ENCODE data around the gene RNF115. TPM values are rescaled to one million over a fixed set of nuclear protein-coding genes. Genes with fewer than 3 reads are reported as not detected.
"Not testable (repeated sequence)": the region's sequence is repeated elsewhere in the genome, so short reads cannot be mapped to it uniquely, and the experiment has no call there.

RNF115 gene
- total and polyA plus RNA-seq, 2 donors from 2014 or later = 12.3 to 18.0 TPM

DNA sequence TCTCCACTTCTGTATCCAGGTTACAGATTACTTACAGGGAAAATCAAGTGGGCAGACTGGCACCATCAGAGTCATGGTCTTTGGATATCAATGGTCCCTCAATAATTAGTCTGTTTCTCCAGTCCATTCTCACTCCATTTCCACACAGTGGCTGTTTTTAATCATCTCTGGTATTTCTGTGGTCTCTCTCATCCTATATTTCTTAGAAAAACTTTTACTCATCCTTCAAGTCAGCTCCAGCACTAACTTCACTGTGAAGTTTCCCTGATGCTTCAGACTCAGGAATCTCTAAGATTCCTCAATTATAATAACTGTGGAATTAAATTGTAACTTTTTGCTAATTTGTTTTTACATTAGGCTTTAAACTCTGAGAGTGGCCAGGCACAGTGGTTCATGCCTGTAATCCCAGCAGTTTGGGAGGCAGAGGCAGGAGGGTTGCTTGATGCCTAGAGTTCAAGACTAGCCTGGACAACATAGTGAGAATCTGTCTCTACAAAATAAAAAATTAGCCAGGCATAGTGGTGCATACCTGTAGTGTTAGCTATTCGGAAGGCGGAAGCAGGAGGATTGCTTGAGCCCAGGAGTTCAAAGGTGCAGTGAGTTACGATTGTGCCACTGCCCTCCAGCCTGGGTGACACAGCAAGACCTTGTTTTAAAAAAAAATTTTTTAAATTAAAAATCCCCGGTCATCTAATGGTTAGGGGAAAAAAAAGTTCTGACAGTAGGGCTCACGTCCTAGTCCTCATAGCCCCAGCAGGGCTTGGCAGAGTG is 94.0 kb downstream of the RNF115 start:
- Histone ChIP-seq H3K27ac (ENCODE audit: low read depth in 2 of 2, low read length in 2 of 2) (no peak overlapping the region), H3K4me3 (ENCODE audit: low read length in 3 of 3) (no peak overlapping the region), H3K27me3 (ENCODE audit: control insufficient read depth, insufficient read depth, low read length) (no peaks in the 10 kb centered on the region), H3K36me3 (ENCODE audit: control insufficient read depth in 2 of 3, insufficient read depth in 3 of 3, low read length in 3 of 3) (no peaks in the 10 kb centered on the region), H3K9me3 (ENCODE audit: control insufficient read depth in 2 of 3, insufficient read depth in 1 of 3, low read length in 3 of 3) (no peaks in the 10 kb centered on the region), H3K9ac (ENCODE audit: low read length in 3 of 3) (no peak overlapping the region), H3K4me1 (ENCODE audit: control insufficient read depth in 2 of 3, insufficient read depth in 2 of 3, low read depth in 1 of 3, low read length in 3 of 3) (no peaks in the 10 kb centered on the region)
- intact Hi-C loops (cut with DNase I) = no loop called here
- TF ChIP-seq, protein P1, sequence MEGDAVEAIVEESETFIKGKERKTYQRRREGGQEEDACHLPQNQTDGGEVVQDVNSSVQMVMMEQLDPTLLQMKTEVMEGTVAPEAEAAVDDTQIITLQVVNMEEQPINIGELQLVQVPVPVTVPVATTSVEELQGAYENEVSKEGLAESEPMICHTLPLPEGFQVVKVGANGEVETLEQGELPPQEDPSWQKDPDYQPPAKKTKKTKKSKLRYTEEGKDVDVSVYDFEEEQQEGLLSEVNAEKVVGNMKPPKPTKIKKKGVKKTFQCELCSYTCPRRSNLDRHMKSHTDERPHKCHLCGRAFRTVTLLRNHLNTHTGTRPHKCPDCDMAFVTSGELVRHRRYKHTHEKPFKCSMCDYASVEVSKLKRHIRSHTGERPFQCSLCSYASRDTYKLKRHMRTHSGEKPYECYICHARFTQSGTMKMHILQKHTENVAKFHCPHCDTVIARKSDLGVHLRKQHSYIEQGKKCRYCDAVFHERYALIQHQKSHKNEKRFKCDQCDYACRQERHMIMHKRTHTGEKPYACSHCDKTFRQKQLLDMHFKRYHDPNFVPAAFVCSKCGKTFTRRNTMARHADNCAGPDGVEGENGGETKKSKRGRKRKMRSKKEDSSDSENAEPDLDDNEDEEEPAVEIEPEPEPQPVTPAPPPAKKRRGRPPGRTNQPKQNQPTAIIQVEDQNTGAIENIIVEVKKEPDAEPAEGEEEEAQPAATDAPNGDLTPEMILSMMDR (IDR thresholded peaks at IDR 0.05; ENCODE audit: borderline replicate concordance, extremely low read depth, insufficient read depth) = no peak
- DNase-seq = no peak
- FAIRE-seq = no peak

DNA sequence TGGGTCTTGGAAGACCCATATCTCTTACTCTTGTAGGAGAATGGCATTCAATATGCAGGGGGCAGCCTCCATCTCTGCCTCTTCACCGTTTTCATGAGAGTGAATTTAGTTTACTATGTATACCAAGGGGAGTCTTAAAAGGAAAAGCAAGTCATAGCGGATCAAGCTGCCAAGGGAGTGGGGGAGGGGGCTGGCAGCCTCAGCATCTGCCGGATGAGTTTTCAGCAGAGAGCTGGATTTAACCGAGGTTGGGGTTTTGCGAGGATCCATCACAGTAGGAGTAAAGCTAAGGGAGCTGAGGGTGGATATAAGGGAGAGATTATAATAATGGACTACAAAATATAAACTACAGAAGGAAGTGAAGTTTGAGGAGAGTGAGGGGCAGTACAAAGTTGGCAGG is 94.7 kb downstream of the RNF115 start:
- Histone ChIP-seq H3K9ac (ENCODE audit: low read length in 3 of 3) (no peak overlapping the region), H3K4me3 (ENCODE audit: low read length in 3 of 3) (no peak overlapping the region), H3K36me3 (ENCODE audit: control insufficient read depth in 2 of 3, insufficient read depth in 3 of 3, low read length in 3 of 3) (no peaks in the 10 kb centered on the region), H3K27ac (ENCODE audit: low read depth in 2 of 2, low read length in 2 of 2) (no peak overlapping the region), H3K27me3 (ENCODE audit: control insufficient read depth, insufficient read depth, low read length) (no peaks in the 10 kb centered on the region), H3K9me3 (ENCODE audit: control insufficient read depth in 2 of 3, insufficient read depth in 1 of 3, low read length in 3 of 3) (no peaks in the 10 kb centered on the region), H3K4me1 (ENCODE audit: control insufficient read depth in 2 of 3, insufficient read depth in 2 of 3, low read depth in 1 of 3, low read length in 3 of 3) (no peaks in the 10 kb centered on the region)
- intact Hi-C loops (cut with DNase I) = no loop called here
- FAIRE-seq (no peak), DNase-seq (no peak)
- TF ChIP-seq, protein P1 (IDR thresholded peaks at IDR 0.05; ENCODE audit: borderline replicate concordance, extremely low read depth, insufficient read depth) = no peak

DNA sequence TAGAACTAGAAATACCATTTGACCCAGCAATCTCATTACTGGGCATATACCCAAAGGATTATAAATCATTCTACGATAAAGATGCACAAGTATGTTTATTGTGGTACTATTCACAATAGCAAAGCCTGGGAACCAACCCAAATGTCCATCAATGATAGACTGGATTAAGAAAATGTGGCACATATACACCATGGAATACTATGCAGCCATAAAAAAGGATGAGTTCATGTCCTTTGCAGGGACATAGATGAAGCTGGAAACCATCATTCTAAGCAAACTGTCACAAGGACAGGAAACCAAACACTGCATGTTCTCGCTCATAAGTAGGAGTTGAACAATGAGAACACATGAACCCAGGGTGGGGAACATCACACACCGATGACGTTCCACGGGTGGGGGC is 97.7 kb downstream of the RNF115 start:
- H3K27me3 ChIP-seq (ENCODE audit: control insufficient read depth, insufficient read depth, low read length); H3K9ac ChIP-seq (ENCODE audit: low read length in 3 of 3); intact Hi-C loops (cut with DNase I); DNase-seq; FAIRE-seq; H3K36me3 ChIP-seq (ENCODE audit: control insufficient read depth in 2 of 3, insufficient read depth in 3 of 3, low read length in 3 of 3); H3K4me3 ChIP-seq (ENCODE audit: low read length in 3 of 3); H3K27ac ChIP-seq (ENCODE audit: low read depth in 2 of 2, low read length in 2 of 2); H3K4me1 ChIP-seq (ENCODE audit: control insufficient read depth in 2 of 3, insufficient read depth in 2 of 3, low read depth in 1 of 3, low read length in 3 of 3); H3K9me3 ChIP-seq (ENCODE audit: control insufficient read depth in 2 of 3, insufficient read depth in 1 of 3, low read length in 3 of 3): not testable (repeated sequence)

DNA sequence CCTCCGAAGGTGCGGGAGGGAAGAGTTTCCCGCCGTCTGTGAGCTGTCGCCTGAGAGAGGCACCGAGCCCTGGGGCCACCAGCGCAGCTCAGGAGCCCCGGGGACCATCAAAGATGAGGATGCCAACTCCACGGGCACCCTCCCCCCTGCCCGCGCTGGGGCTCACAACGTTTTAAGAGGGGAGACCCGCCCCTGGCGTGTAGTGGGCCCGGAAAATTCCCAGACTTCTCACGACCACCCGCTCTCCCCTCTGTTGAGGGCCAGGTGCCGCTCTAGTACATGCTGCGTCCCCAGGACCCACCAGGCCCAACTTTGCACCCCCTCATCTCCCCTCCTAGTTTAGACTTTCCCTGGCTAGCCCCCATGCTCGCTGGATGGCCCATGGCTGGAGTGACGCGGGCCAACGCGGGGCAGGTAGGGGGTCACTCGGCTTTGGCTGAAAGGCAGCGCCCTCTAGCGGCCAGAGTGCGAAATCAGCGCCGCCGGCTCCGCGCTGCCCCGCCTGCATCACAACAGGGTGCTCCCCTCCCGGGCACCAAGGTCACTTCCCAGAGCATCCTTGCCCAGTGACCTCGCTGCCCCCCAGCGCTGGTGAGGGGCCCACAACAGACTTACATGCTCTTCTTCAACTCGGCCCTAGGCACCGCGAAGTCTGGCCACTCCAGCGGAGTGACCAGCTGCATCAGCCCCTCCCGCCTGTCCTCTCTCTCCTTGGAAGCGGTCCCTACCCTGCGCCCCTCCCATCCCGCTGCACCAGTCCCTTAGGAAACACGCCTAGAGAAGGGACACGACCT is 102.8 kb downstream of the RNF115 start:
- Histone ChIP-seq H3K27ac (ENCODE audit: low read depth in 2 of 2, low read length in 2 of 2) (peak overlapping the region in 1 of 2 donors; percentile 9), H3K4me3 (ENCODE audit: low read length in 3 of 3) (peak overlapping the region in 2 of 3 donors; percentile 28 to 53), H3K9me3 (ENCODE audit: control insufficient read depth in 2 of 3, insufficient read depth in 1 of 3, low read length in 3 of 3) (no peaks in the 10 kb centered on the region), H3K4me1 (ENCODE audit: control insufficient read depth in 2 of 3, insufficient read depth in 2 of 3, low read depth in 1 of 3, low read length in 3 of 3) (peaks cover 0 to 8% (median 0%) of the 10 kb centered on the region in 3 donors), H3K36me3 (ENCODE audit: control insufficient read depth in 2 of 3, insufficient read depth in 3 of 3, low read length in 3 of 3) (no peaks in the 10 kb centered on the region), H3K27me3 (ENCODE audit: control insufficient read depth, insufficient read depth, low read length) (no peaks in the 10 kb centered on the region), H3K9ac (ENCODE audit: low read length in 3 of 3) (peak overlapping the region in 2 of 3 donors; percentile 15 to 65)
- DNase-seq (peak; percentile 73 to 88 (median 82)), FAIRE-seq (no peak)
- TF ChIP-seq, protein P1 (IDR thresholded peaks at IDR 0.05; ENCODE audit: borderline replicate concordance, extremely low read depth, insufficient read depth) = peak; percentile 88
- intact Hi-C loops (cut with DNase I) = no loop called here
